HG03060 (cell line): ENCODE results near the gene CCL15.
"Not testable (repeated sequence)": the region's sequence is repeated elsewhere in the genome, so short reads cannot be mapped to it uniquely, and the experiment has no call there.

Source experiments
- ATAC-seq: cut with Tn5 transposase; IDR thresholded peaks from one replicate; pipeline ENCODE4 v1.9.1; 2021; ENCODE audit warnings: low read depth, moderate number of reproducible peaks; ENCODE audit not compliant: unreplicated experiment

Gene CCL15

GRCh38 chr17:35998018-35998545 lies 3.3 kb downstream of the CCL15 start:
- ATAC-seq = no peak

- ATAC-seq = not testable (repeated sequence)
Measured at GRCh38 chr17:35995346-35995745, 6.0 kb downstream of the CCL15 start.

GRCh38 chr17:35991075-35991474 lies 10.3 kb downstream of the CCL15 start:
- ATAC-seq = no peak

GRCh38 chr17:35988164-35988563 lies 13.2 kb downstream of the CCL15 start:
- no peak for ATAC-seq

- ATAC-seq = no peak
Measured at GRCh38 chr17:35986643-35987042, 14.7 kb downstream of the CCL15 start, which contains the start of gene CCL14. CCL14 (minus strand) TSS chr17:35986729; CDS start chr17:35986649, 80 bp downstream.

DNA sequence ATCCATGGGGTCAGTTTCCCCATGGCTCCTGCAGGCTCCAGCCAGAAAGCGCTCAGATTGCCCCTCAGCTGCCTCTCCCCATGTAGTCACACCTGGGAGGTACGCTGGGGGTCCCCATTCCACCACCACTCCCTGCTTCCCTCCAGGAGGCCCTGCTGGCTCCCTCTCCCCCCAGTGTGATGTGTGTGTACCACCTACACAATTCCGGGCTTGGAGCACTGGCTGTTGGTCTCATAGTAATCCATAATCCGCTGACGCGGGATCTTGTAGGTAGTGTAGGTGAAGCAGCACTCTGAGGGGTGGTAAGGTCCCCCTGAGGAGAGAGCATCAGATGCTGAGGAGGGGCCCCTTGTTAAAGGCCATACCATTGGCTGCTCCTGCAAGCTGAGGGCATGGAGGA lies 17.2 kb downstream of the CCL15 start:
- no peak for ATAC-seq

- no peak for ATAC-seq
Measured at GRCh38 chr17:35982409-35983191, 18.8 kb downstream of the CCL15 start.

DNA sequence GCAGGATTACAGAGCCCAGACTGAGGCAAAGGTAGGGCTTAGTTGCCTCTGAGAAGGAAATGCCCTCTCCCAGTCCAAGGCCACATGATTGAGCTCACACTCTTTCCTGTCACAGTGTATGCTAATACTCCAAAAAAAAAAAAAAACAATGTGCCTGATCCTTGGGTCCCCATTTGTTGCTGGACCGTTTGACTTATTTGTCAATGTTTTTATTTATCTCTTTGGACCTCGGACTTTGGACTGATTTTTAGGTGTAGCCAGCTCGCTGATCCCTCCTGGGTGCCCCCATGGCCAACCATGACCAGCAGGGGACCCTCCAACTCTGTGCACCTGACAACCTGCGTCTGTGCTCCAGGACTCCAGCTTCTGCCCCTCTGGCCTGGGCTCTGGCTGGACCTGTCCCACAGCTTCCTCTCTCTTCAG lies 19.4 kb downstream of the CCL15 start:
- no peak for ATAC-seq

GRCh38 chr17:35981246-35981645 lies 20.1 kb downstream of the CCL15 start, which contains the start of gene CCL16:
CCL16 (minus strand) TSS chr17:35981497; CDS start chr17:35981420, 77 bp downstream.
- no peak for ATAC-seq

DNA sequence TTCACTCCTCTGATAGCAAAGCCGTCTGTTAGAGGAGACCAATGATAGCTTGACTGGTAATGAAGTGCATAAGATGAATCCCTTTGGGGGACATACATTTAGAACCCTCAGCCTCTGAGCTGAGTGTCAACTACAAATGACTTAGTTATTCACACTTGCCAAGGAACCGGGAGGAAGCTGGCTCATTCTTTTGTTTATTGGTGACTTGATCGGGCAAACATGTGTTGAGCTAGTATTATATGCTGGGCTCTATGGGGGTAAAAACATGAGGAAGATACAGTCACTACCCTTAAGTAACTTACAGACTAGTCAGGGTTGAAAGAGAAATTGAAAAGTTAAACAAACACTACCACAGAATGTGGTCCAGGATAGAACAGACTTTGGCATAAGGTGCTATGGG lies 23.0 kb downstream of the CCL15 start:
- ATAC-seq = no peak

GRCh38 chr17:35977509-35977908 lies 23.8 kb downstream of the CCL15 start:
- ATAC-seq = no peak

- ATAC-seq = no peak
Measured at GRCh38 chr17:35973333-35974260, 27.8 kb downstream of the CCL15 start.

GRCh38 chr17:35972945-35973332 lies 28.4 kb downstream of the CCL15 start:
- ATAC-seq = no peak

GRCh38 chr17:35972535-35972934 lies 28.8 kb downstream of the CCL15 start:
- no peak for ATAC-seq

GRCh38 chr17:35972066-35972465 lies 29.3 kb downstream of the CCL15 start:
- no peak for ATAC-seq

GRCh38 chr17:35969558-35970380 lies 31.6 kb downstream of the CCL15 start:
- ATAC-seq = no peak

GRCh38 chr17:35968520-35969054 lies 32.8 kb downstream of the CCL15 start:
- ATAC-seq = no peak

DNA sequence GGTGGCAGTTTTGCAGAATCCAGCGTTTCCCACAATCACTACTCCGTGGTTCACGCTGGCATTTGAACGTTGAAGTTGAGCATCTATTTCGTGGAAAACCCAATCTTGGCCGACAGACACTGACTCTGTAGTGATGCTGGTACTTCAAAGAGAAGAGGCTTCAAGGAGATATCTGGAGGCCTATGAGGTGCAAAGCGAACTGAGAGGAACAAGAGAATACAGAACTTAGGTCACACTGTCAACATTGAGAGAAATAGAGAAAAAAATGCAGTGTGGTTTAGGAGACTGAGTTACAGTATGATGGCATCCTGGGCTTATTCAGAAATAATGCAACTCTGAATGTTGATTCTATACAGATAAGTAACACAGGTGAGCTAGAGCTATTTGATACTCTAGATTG lies 36.1 kb downstream of the CCL15 start:
- no peak for ATAC-seq

GRCh38 chr17:35963663-35964062 lies 37.7 kb downstream of the CCL15 start:
- ATAC-seq = no peak

DNA sequence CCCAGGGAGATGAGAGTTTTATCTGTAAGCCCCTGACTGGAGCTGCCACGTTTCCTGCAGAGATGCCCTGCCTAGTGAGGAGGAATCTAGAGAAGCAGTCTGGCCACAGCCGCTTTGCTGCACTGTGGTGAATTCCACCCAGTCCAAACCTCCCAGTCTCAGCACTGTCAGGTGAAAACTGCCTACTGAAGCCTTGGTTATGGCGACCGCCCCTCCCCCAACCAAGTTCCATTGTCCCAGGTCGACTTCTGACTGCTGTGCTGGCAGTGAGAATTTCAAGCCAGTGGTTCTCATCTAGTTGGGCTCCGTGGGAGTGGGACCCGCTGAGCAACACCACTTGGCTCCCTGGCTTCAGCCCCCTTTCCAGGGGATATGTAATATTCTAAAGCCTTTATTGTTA lies 47.6 kb downstream of the CCL15 start:
- ATAC-seq = no peak
